Inferior parietal cortex (tissue), 1 donor: Measurements from ENCODE around the gene SAV1.
"Not testable (repeated sequence)": the region's sequence is repeated elsewhere in the genome, so short reads cannot be mapped to it uniquely, and the experiment has no call there.

Experiments used
- DNase-seq: peaks from one replicate; pipeline ENCODE4 v3.0.0-alpha.2; 2016; ENCODE audit errors: extremely low spot score

SAV1 gene

DNA sequence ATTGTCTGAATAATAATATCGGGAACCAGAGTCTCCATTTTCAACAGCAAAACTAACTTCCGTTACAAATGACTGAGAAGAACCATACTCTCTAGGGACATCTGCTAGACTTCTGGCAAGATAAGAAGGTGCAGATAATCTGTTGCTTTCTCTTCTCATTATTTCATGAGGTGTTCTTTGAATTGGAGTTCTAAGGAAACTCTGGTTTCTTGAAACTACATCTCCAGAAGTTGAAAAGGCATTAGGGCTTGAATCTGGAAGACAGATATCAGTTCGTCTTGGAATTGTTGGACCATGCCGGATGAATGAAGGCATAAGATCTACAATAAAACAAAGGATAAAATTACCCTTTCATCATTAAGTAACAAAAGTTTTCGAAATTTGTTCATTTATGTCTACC, 2.8 kb downstream of the SAV1 start:
- not testable (repeated sequence) for DNase-seq

- not testable (repeated sequence) for DNase-seq
Observed at GRCh38 chr14:50664579-50664978, 3.5 kb downstream of the SAV1 start.

GRCh38 chr14:50659327-50659974, 8.7 kb downstream of the SAV1 start:
- DNase-seq = no peak

DNA sequence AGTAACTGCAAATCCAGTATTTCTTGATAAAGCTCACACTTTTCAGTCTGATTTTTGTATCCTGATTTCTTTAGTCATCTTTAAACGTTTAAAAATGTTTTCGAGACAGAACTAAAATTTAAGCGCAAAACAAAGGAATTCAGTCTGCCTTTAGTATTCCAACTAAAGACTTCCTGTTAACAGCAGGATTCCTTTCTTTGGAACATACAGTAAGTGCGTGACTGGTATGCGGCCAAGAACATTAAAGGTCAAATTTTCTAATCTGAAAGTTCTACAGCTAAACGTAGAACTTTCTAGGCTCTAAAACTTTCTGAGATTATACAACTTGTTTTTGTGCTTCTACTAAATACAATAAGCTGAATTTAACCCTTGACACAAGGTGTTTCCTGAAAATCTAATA, 9.9 kb downstream of the SAV1 start:
- no peak for DNase-seq

- DNase-seq = no peak
Observed at GRCh38 chr14:50657753-50658152, 10.4 kb downstream of the SAV1 start.

GRCh38 chr14:50656776-50657175, 11.3 kb downstream of the SAV1 start:
- no peak for DNase-seq

DNA sequence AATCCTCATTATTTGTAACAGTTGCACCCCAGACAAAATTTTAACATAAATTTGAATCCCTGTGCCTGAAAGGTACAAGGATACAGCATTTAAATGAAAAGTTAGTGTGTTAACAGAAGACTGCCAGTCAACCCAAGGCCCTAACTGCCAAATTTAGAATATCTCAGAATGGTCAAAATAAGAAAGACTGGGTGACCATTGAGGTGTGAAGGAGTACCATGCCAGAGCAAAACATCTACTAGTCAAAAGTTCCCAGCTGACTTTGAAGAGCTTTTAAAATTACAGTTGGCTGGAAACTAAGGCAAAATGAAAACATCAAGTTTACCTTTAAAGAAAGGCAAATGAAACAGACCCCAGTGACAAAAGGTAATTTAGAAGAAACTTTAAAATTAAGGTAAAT, 18.4 kb downstream of the SAV1 start:
- DNase-seq = no peak

GRCh38 chr14:50647753-50648152, 20.4 kb downstream of the SAV1 start:
- DNase-seq = no peak

GRCh38 chr14:50647282-50647681, 20.8 kb downstream of the SAV1 start:
- no peak for DNase-seq

- no peak for DNase-seq
Observed at GRCh38 chr14:50635141-50635540, 33.0 kb downstream of the SAV1 start.

- DNase-seq = no peak
Observed at GRCh38 chr14:50633954-50634353, 34.2 kb downstream of the SAV1 start.

DNA sequence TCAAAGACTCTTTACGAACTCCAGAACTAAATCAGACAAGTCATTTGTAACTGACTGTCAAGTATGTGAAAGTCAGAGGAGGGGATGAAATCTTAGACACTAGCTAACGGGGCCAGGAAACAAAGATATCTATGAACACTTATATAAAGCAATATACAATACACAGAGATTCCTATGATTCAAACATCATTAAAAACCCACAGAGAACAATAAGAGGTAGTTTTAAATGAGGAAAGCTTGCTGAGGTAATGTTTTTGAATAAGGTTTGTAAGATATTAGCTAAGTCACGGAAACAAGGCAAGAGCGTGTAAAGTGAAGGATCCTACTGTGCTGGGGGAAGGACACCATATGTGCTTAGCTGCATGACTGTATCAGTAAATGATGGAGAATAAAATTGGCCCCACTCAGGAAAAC, 36.7 kb downstream of the SAV1 start:
- no peak for DNase-seq

- not testable (repeated sequence) for DNase-seq
Observed at GRCh38 chr14:50624947-50625346, 43.2 kb downstream of the SAV1 start.

GRCh38 chr14:50624447-50624846, 43.7 kb downstream of the SAV1 start:
- DNase-seq = no peak

DNA sequence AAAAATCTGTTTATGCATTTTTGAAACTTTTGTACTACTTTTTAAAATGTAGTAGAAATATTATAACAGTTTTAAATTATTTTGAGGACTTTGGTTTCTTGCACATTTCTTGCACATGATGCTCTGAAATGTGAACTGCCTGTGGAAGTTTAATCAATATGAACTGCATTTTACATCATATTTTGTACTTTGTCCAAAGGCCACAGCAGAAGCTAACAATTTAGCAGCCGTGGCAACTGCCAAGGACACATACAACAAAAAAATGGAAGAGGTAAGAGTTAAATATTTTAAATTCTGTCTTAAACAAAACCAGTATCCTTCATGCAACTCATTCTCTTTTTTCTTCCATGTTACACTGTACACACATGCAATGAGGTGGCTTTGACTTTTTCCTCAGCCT, 45.1 kb downstream of the SAV1 start:
- no peak for DNase-seq

- DNase-seq = no peak
Observed at GRCh38 chr14:50620341-50620740, 47.8 kb downstream of the SAV1 start.

DNA sequence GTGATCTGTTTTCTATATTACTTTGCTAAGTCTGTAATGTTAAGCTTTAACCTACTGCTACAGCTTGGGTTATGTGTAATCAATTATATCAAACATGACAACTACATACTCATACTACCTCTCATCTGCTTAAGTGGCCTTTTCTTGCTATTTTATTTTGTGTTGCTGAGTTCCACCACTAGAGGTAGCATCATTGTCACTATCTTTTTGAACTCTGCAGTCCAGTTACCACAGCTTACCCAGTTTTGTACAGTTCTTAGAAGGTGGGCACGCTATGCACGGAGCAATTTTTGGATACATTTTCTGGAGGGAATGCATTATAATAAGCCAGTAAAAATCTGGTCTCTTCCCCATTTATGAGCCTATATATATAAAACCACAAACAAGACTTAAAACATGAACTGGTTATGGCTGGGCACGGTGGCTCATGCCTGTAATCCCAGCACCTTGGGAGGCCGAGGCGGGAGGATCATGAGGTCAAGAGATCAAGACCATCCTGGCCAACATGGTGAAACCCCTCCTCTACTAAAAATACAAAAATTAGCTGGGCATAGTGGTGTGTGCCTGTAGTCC, 48.5 kb downstream of the SAV1 start:
- peak; percentile 70 for DNase-seq

GRCh38 chr14:50616275-50616674, 51.8 kb downstream of the SAV1 start:
- DNase-seq = no peak

DNA sequence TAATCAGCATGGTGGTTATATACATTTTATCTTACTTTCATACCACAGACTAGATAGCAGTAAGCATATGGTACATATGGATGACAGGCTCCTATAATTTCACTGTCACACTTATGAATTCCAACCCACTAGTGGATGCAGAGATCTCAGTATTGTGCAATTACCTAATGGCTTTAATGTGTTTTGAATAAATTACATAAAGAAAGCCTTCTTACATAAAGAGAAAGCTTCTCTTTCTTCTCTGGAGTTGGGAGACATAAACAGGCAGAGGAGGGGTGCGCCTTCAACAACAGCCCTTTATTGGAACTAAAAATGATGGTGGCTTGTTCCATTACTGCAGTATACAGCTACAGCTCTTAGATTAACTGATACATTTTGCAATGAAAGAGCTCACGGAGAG, 52.6 kb downstream of the SAV1 start:
- DNase-seq = peak; percentile 71

DNA sequence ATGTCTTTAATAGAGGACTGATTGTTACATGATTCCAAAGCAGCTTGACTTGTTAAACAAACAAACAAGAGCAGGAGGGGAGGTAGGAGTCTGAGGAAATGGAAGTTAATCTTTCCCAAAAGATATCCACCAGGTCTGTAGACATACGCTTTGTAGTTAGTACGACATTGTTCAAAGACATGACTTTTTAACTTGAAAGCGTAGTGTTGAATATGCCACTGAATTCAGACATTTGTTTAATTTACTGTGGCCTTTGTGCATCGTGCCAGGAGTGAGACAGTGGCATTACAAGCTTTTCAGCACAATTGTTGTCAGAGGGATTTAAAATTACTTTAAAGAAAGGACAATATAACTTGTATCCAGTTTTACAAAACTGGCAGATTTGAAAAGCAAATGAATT, 53.0 kb downstream of the SAV1 start:
- DNase-seq = peak; percentile 62

DNA sequence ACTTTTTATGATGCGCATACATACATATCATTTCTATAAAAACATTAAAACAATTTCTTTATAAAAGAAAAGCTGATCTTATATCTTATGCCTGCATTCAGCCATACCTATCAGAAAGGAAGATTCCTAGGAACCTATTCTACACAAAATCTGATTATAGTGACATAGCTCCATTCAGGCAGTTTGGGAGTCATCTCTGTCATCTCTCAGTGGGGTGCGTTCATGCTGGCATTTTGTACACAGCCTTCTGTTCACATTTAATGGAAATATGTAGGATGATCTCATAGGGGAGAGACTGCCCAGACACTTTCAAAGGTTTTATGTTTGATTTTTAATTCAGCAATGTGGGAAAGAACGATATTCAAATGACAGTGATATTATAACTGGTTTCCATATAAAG, 55.3 kb downstream of the SAV1 start:
- DNase-seq = no peak

DNA sequence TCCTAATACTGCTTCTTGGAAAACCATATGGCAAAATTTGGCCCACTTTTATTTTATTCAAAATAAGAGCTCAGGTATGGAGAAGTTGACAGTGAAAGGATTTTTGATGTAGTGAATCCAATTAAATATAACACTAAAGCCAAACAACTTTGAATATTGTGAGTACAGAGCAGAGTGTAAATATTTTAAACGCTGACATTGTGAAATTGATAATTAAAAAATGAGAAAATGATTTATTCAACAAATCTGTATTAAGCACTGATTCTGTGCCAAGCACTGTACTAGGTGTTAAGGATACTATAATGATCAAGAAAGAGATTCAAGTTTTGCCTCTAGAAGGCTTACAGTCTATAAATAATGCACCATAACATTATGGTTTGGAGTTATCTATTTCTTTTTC, 57.6 kb downstream of the SAV1 start:
- DNase-seq = no peak

DNA sequence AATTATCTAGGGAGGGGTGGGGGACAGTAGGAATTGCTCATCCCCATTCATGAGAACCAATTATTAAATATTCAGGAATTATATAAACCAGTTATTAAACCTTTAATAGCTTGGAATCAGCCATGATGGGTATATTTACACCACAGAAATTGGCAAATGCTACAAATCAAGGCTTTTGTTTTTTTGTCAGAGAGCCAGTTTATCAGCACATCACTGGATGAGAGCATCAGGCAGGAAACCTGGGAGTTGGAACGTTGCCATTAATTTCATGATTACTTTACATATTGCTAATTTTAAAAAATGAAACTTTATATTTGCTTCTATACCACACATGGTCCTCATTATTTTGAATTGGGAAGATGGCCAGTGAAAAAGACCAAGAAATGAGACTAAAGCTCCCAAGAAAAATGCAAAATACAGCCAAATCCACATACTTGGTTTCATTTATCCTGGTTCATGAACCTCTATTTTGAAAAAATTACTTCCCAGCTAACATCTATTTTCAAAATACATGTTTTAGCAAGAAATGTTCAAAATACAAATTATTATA, 59.7 kb downstream of the SAV1 start:
- no peak for DNase-seq

GRCh38 chr14:50607761-50608160, 60.3 kb downstream of the SAV1 start:
- no peak for DNase-seq
